Neuron (in vitro differentiated cells): ENCODE measurements around the gene IFIH1.

Source experiments
- H2AFZ ChIP-seq: one replicate; pipeline ENCODE4 v1.6.1; 2013; ENCODE audit warnings: low read depth, mild to moderate bottlenecking, inconsistent platforms, low read length, moderate library complexity
- H3K27me3 ChIP-seq: one replicate; pipeline ENCODE4 v1.6.1; 2013; ENCODE audit warnings: low read length; ENCODE audit not compliant: insufficient read depth
- H3K36me3 ChIP-seq: one replicate; pipeline ENCODE4 v1.6.1; 2013; ENCODE audit warnings: low read length; ENCODE audit not compliant: insufficient read depth
- H3K4me1 ChIP-seq: one replicate; pipeline ENCODE4 v1.6.1; 2013; ENCODE audit warnings: low read length; ENCODE audit not compliant: insufficient read depth
- H3K4me3 ChIP-seq: 2 replicates; pipeline ENCODE4 v1.5.1; 2013; ENCODE audit warnings: mild to moderate bottlenecking, low read length, moderate library complexity
- H3K9me3 ChIP-seq: one replicate; pipeline ENCODE4 v1.6.1; 2013; ENCODE audit warnings: low read length

The IFIH1 gene

GRCh38 chr2:162242586-162243280, 75.8 kb downstream of the IFIH1 start:
- Histone ChIP-seq H3K9me3 (no peaks in the 10 kb centered on the region), H2AFZ (no peak overlapping the region), H3K4me3 (no peak overlapping the region), H3K36me3 (no peaks in the 10 kb centered on the region), H3K4me1 (peaks cover 11% of the 10 kb centered on the region), H3K27me3 (no peaks in the 10 kb centered on the region)

DNA sequence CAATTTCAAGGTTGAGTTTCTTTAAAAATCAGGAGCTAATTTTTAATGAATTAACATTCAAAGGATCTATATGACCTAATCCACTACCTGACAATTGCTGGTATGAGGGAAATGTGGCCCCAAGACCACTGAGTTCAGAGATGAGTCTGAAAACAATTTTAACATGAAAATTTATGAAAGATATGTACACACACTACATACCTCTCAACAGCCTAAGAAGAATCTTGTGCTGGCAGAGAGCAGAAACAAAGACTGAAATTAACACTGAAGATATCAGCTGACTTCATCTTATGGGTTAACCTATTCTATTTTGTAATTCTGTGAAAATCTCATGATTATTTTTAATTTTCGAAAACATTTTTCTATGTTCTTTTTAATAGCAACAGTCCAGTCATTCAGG, 76.9 kb downstream of the IFIH1 start:
- Histone ChIP-seq H3K4me3 (no peak overlapping the region), H3K36me3 (no peaks in the 10 kb centered on the region), H2AFZ (no peak overlapping the region), H3K27me3 (no peaks in the 10 kb centered on the region), H3K9me3 (no peaks in the 10 kb centered on the region), H3K4me1 (peaks cover 11% of the 10 kb centered on the region)

- no peaks in the 10 kb centered on the region for H3K36me3 ChIP-seq
- no peaks in the 10 kb centered on the region for H3K9me3 ChIP-seq
- H2AFZ ChIP-seq: no peak overlapping the region
These were observed 83.6 kb downstream of the IFIH1 start for GRCh38 chr2:162234620-162235462.

GRCh38 chr2:162233197-162233596, 85.3 kb downstream of the IFIH1 start:
- Histone ChIP-seq H3K4me1 (no peaks in the 10 kb centered on the region), H3K36me3 (no peaks in the 10 kb centered on the region), H3K27me3 (no peaks in the 10 kb centered on the region)

More at GRCh38 chr2:162234620-162235462, 83.6 kb downstream of the IFIH1 start:
- no peak overlapping the region for H3K4me3 ChIP-seq
- no peaks in the 10 kb centered on the region for H3K27me3 ChIP-seq
- no peaks in the 10 kb centered on the region for H3K4me1 ChIP-seq

DNA sequence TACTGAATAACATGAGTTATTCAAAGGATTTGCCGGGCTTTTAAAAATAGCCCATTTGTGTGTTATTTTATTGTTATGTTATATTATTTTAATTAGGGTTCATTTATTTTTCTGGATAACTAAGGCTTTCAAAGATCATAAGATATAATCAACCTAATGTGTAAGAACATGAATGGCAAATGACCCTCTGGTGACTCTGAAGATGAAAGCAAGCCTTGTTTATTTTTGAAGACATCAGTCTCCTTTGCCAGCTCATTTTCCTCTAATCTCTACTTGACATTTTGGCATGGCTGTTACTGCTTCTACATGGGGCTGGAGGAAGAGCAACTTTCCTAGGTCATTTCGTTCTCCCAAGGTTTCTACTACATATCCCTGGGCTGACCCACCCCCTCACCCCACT, 85.8 kb downstream of the IFIH1 start:
- H3K4me1 ChIP-seq: no peaks in the 10 kb centered on the region
- no peak overlapping the region for H2AFZ ChIP-seq
- H3K36me3 ChIP-seq: no peaks in the 10 kb centered on the region
- no peaks in the 10 kb centered on the region for H3K9me3 ChIP-seq
- no peak overlapping the region for H3K4me3 ChIP-seq
- no peaks in the 10 kb centered on the region for H3K27me3 ChIP-seq

More at GRCh38 chr2:162233197-162233596, 85.3 kb downstream of the IFIH1 start:
- no peak overlapping the region for H3K4me3 ChIP-seq
- no peak overlapping the region for H2AFZ ChIP-seq
- no peaks in the 10 kb centered on the region for H3K9me3 ChIP-seq

GRCh38 chr2:162232027-162232426, 86.5 kb downstream of the IFIH1 start:
- no peaks in the 10 kb centered on the region for H3K36me3 ChIP-seq
- no peak overlapping the region for H3K4me3 ChIP-seq
- no peaks in the 10 kb centered on the region for H3K9me3 ChIP-seq
- no peaks in the 10 kb centered on the region for H3K27me3 ChIP-seq
- H2AFZ ChIP-seq: no peak overlapping the region
- H3K4me1 ChIP-seq: no peaks in the 10 kb centered on the region

GRCh38 chr2:162230761-162231160, 87.7 kb downstream of the IFIH1 start:
- Histone ChIP-seq H3K4me1 (no peaks in the 10 kb centered on the region), H3K27me3 (no peaks in the 10 kb centered on the region), H3K36me3 (no peaks in the 10 kb centered on the region), H3K4me3 (no peak overlapping the region), H2AFZ (no peak overlapping the region), H3K9me3 (no peaks in the 10 kb centered on the region)

DNA sequence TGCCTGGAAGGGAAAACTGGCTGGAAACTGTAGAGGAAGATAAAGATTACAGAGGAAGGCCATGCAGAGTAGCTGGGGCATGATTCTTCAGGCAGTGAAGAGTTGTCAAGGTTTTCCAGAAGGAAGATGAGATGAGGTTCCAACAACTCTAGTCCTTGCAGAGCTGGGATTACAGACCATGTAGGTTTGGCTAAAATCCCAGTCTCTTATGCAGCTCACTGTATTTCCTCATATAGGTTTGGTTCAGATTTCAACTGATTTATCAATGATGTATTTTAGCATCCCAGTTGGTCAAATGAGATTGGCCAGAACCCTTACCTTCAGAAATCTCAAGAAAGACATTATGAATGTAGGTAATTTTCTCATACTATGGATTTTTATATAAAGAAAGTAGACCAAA, 91.6 kb downstream of the IFIH1 start:
- Histone ChIP-seq H2AFZ (no peak overlapping the region), H3K27me3 (no peaks in the 10 kb centered on the region), H3K9me3 (no peaks in the 10 kb centered on the region), H3K4me3 (no peak overlapping the region), H3K36me3 (no peaks in the 10 kb centered on the region), H3K4me1 (no peaks in the 10 kb centered on the region)

GRCh38 chr2:162221064-162221463, 97.4 kb downstream of the IFIH1 start:
- Histone ChIP-seq H3K36me3 (no peaks in the 10 kb centered on the region), H3K4me1 (no peaks in the 10 kb centered on the region), H3K4me3 (no peak overlapping the region), H3K27me3 (no peaks in the 10 kb centered on the region), H2AFZ (no peak overlapping the region), H3K9me3 (no peaks in the 10 kb centered on the region)

GRCh38 chr2:162220368-162220767, 98.1 kb downstream of the IFIH1 start:
- H2AFZ ChIP-seq: no peak overlapping the region

GRCh38 chr2:162219426-162219825, 99.1 kb downstream of the IFIH1 start:
- Histone ChIP-seq H3K9me3 (no peaks in the 10 kb centered on the region), H2AFZ (no peak overlapping the region), H3K4me1 (no peaks in the 10 kb centered on the region), H3K36me3 (no peaks in the 10 kb centered on the region), H3K4me3 (no peak overlapping the region), H3K27me3 (no peaks in the 10 kb centered on the region)

More at GRCh38 chr2:162220368-162220767, 98.1 kb downstream of the IFIH1 start:
- H3K4me1 ChIP-seq: no peaks in the 10 kb centered on the region
- H3K36me3 ChIP-seq: no peaks in the 10 kb centered on the region
- no peak overlapping the region for H3K4me3 ChIP-seq
- no peaks in the 10 kb centered on the region for H3K9me3 ChIP-seq
- no peaks in the 10 kb centered on the region for H3K27me3 ChIP-seq

GRCh38 chr2:162217598-162217997, 100.9 kb downstream of the IFIH1 start:
- Histone ChIP-seq H2AFZ (no peak overlapping the region), H3K36me3 (no peaks in the 10 kb centered on the region), H3K4me1 (no peaks in the 10 kb centered on the region), H3K27me3 (no peaks in the 10 kb centered on the region), H3K9me3 (no peaks in the 10 kb centered on the region), H3K4me3 (no peak overlapping the region)
